Measurements from ENCODE around the gene SH3TC1.

Gene SH3TC1

GRCh38 chr4:8182294-8182693 is 16.8 kb upstream of the SH3TC1 start:
- no peak for DNase-seq

- no peak for DNase-seq
Measured at GRCh38 chr4:8182858-8183725, 16.0 kb upstream of the SH3TC1 start.

GRCh38 chr4:8184061-8184460 is 15.0 kb upstream of the SH3TC1 start:
- no peak for DNase-seq

GRCh38 chr4:8185295-8185694 is 13.8 kb upstream of the SH3TC1 start:
- no peak for DNase-seq

GRCh38 chr4:8185930-8186329 is 13.2 kb upstream of the SH3TC1 start:
- DNase-seq = no peak

GRCh38 chr4:8188085-8188484 is 11.0 kb upstream of the SH3TC1 start:
- no peak for DNase-seq

GRCh38 chr4:8188743-8189550 is 10.1 kb upstream of the SH3TC1 start:
- no peak for DNase-seq

GRCh38 chr4:8189551-8190466 is 9.3 kb upstream of the SH3TC1 start:
- DNase-seq = no peak

GRCh38 chr4:8191136-8191747 is 7.8 kb upstream of the SH3TC1 start:
- DNase-seq = no peak

- no peak for DNase-seq
Measured at GRCh38 chr4:8192748-8193738, 6.0 kb upstream of the SH3TC1 start.

- DNase-seq = no peak
Measured at GRCh38 chr4:8194306-8195242, 4.5 kb upstream of the SH3TC1 start.

- DNase-seq = no peak
Measured at GRCh38 chr4:8195431-8195830, 3.7 kb upstream of the SH3TC1 start.

GRCh38 chr4:8195841-8196458 is 3.1 kb upstream of the SH3TC1 start:
- no peak for DNase-seq

- DNase-seq = no peak
Measured at GRCh38 chr4:8197521-8197920, 1.6 kb upstream of the SH3TC1 start.

- DNase-seq = no peak
Measured at GRCh38 chr4:8198206-8198905, 734 bp upstream of the SH3TC1 start.

GRCh38 chr4:8199594-8200301 is 658 bp downstream of the SH3TC1 start:
- peak in 1 of 2 experiments; percentile 18 for DNase-seq

GRCh38 chr4:8200302-8200975 is 1.3 kb downstream of the SH3TC1 start:
- DNase-seq = peak; percentile 32 to 38
